Cardiac muscle cell (in vitro differentiated cells and primary cell): ENCODE results near the gene GOLGA6L4. TPM values are rescaled to one million over a fixed set of nuclear protein-coding genes. Genes with fewer than 3 reads are reported as not detected.
"Not testable (repeated sequence)": the region's sequence is repeated elsewhere in the genome, so short reads cannot be mapped to it uniquely, and the experiment has no call there.

Experiments used
- DNase-seq, 2 donors: peaks; one replicate each; pipeline versions ENCODE4 v3.0.0 to v3.0.0-alpha.2; 2010 to 2017; ENCODE audit warnings: low read depth in 1 of 2, low spot score in 1 of 2
- H3K27ac ChIP-seq: fragments of 200-600 bp; sonication (generic); 2 replicates; pipeline ENCODE4 v1.5.1; 2016
- H3K27me3 ChIP-seq: fragments of 200-600 bp; sonication (generic); 2 replicates; pipeline ENCODE4 v1.6.0; 2016; ENCODE audit warnings: control low read depth
- H3K36me3 ChIP-seq: fragments of 200-600 bp; sonication (generic); 2 replicates; pipeline ENCODE4 v1.5.1; 2016; ENCODE audit warnings: control low read depth
- H3K4me1 ChIP-seq: fragments of 200-600 bp; sonication (generic); 2 replicates; pipeline ENCODE4 v1.8.1; 2017; ENCODE audit warnings: low read depth, mild to moderate bottlenecking, mixed run types
- H3K4me3 ChIP-seq: fragments of 200-600 bp; sonication (generic); 2 replicates; pipeline ENCODE4 v1.5.1; 2016; ENCODE audit warnings: mild to moderate bottlenecking
- H3K9me3 ChIP-seq: fragments of 200-600 bp; sonication (generic); 2 replicates; pipeline ENCODE4 v1.5.1; 2017; ENCODE audit warnings: low read depth, mild to moderate bottlenecking, control low read depth
- polyA plus RNA-seq: library from polyadenylated mRNA; unstranded; fragments of >200 nt; fragmentation: Nextera tagmentation; extraction: Ambion mirVana; gene quantifications from 2 replicates; pipeline ENCODE4 v1.2.1, GENCODE V29; 2016
- total RNA-seq: library from RNA; depleted of rRNA; stranded (reverse); fragments of >200 nt; gene quantifications from 2 replicates; pipeline ENCODE4 v1.2.3, GENCODE V29; 2016

GOLGA6L4 gene
- 0.63 and 2.4 TPM in 2 replicates for total RNA-seq
- 3.7 and 3.8 TPM in 2 replicates for polyA plus RNA-seq

GRCh38 chr15:84235573-84235972 lies at the start of gene GOLGA6L4:
TSS of gene GOLGA6L4 (plus strand) at chr15:84235773. CDS start at chr15:84235835, 62 bp downstream.
- not testable (repeated sequence) for DNase-seq, H3K4me3 ChIP-seq, H3K4me1 ChIP-seq, H3K27me3 ChIP-seq, H3K9me3 ChIP-seq, H3K36me3 ChIP-seq, H3K27ac ChIP-seq

DNA sequence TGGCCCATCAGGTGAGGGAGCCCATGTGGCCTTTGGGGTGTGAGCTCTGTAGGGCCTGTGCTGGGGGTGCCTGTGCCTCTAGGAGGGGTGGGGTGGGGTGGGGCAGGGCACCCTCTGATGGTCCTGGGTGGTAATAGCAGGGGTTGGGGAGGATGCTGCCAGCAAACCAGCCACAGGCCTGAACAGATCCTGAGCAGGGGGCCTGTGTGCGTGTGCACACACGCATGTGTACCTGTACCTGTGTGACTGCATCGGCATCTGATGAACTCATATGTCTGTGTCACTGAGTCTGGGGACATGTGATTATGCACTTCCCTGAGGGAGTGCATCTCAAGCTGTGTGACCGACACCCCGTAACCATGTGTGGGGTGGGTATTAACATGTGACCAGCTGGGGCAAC lies 42.6 kb upstream of the GOLGA6L4 start:
- not testable (repeated sequence) for DNase-seq, H3K27me3 ChIP-seq, H3K9me3 ChIP-seq, H3K4me1 ChIP-seq, H3K36me3 ChIP-seq, H3K4me3 ChIP-seq, H3K27ac ChIP-seq

GRCh38 chr15:84195603-84196002 lies 40.0 kb upstream of the GOLGA6L4 start:
- H3K4me3 ChIP-seq, H3K27me3 ChIP-seq, H3K4me1 ChIP-seq, DNase-seq, H3K27ac ChIP-seq, H3K9me3 ChIP-seq, H3K36me3 ChIP-seq: not testable (repeated sequence)

DNA sequence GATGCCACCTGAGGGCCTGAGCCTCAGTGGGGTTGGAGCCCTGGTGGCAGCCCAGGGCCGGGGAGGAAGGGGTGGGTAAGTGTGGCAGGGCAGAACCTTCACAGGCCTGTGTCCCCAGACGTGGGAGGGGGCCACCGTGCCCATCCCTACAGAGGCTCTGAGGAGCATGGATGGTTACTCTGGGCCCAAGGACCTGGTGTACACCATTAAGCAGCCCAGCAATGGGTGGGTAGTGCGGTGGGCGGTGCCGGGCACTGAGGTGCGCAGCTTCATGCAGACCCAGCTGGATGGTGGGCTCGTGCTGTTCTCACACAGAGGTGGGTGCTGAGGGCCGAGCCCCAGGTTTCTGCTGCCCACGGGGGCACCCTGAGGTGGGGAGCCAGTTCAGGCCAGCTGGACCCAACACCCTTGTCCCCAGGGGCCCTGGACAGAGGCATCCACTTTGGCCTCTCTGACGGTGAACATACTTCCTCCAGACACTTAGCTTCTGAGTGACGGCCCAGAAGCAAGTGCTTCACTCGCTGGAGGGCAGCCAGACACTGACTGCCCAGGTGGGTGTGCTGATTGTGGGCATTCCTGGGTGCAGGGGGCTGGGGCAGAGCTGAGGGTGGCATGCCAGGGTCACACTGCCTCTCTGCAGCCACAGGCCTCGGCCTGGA lies 38.9 kb upstream of the GOLGA6L4 start:
- not testable (repeated sequence) for DNase-seq

GRCh38 chr15:84199865-84200264 lies 35.7 kb upstream of the GOLGA6L4 start:
- not testable (repeated sequence) for H3K27me3 ChIP-seq, H3K36me3 ChIP-seq, H3K27ac ChIP-seq, DNase-seq, H3K9me3 ChIP-seq, H3K4me3 ChIP-seq, H3K4me1 ChIP-seq

More for the DNA sequence above, 38.9 kb upstream of the GOLGA6L4 start:
- not testable (repeated sequence) for H3K27me3 ChIP-seq, H3K4me1 ChIP-seq, H3K36me3 ChIP-seq, H3K4me3 ChIP-seq, H3K9me3 ChIP-seq, H3K27ac ChIP-seq

GRCh38 chr15:84246441-84246840 lies 10.9 kb downstream of the GOLGA6L4 start:
- DNase-seq, H3K4me3 ChIP-seq, H3K36me3 ChIP-seq: not testable (repeated sequence)

More at GRCh38 chr15:84246441-84246840, 10.9 kb downstream of the GOLGA6L4 start:
- H3K27ac ChIP-seq, H3K9me3 ChIP-seq, H3K4me1 ChIP-seq, H3K27me3 ChIP-seq: not testable (repeated sequence)
